Gastroesophageal sphincter (tissue), 4 donors: ENCODE results near the gene UNG. TPM values are rescaled to one million over a fixed set of nuclear protein-coding genes. Genes with fewer than 3 reads are reported as not detected.

Experiments
- ATAC-seq: fragments of 150-250 bp; one replicate; pipeline ENCODE4 v1.9.1; 2016; ENCODE audit warnings: mild to moderate bottlenecking, moderate library complexity
- H3K27ac ChIP-seq, 4 donors: fragments of 200-600 bp; sonication (generic) in 3 of 4; 1 replicate in 3 of 4; 2 replicates in 1 of 4; pipeline ENCODE4 v1.5.1; 2016 to 2019
- H3K27me3 ChIP-seq: fragments of 200-600 bp; sonication (generic); one replicate; pipeline ENCODE4 v1.5.1; 2019
- H3K36me3 ChIP-seq, 2 donors: fragments of 200-600 bp; sonication (generic); one replicate each; pipeline ENCODE4 v1.5.1; 2019; ENCODE audit warnings: control low read depth in 1 of 2
- H3K4me1 ChIP-seq, 3 donors: fragments of 200-600 bp; sonication (generic); 1 replicate in 2 of 3; 2 replicates in 1 of 3; pipeline ENCODE4 v1.5.1; 2016 to 2019; ENCODE audit warnings: control low read depth in 2 of 3
- H3K4me3 ChIP-seq, 2 donors: fragments of 200-600 bp; sonication (generic); one replicate each; pipeline ENCODE4 v1.5.1; 2019; ENCODE audit warnings: mild to moderate bottlenecking in 1 of 2, moderate library complexity in 1 of 2
- H3K9me3 ChIP-seq, 3 donors: fragments of 200-600 bp; sonication (generic); one replicate each; pipeline ENCODE4 v1.5.1; 2017 to 2019; ENCODE audit warnings: control low read depth in 2 of 3
- CTCF ChIP-seq, 4 experiments: fragments of 200-600 bp in 2 of 4; fragments of 450-650 bp in 2 of 4; sonication (generic) in 1 of 4; IDR thresholded peaks; one replicate each; pipeline ENCODE4 v1.5.1; 2017 to 2019; ENCODE audit warnings: antibody characterized with exemption in 4 of 4, mild to moderate bottlenecking in 2 of 4, moderate library complexity in 2 of 4
- EP300 ChIP-seq: sonication (generic); formaldehyde crosslinking; IDR thresholded peaks from one replicate; pipeline ENCODE4 v1.6.1; 2017; ENCODE audit warnings: antibody characterized with exemption, mild to moderate bottlenecking
- POLR2A ChIP-seq, 2 donors: fragments of 450-650 bp; IDR thresholded peaks; one replicate each; pipeline ENCODE4 v1.6.1; 2017; ENCODE audit warnings: antibody characterized with exemption in 2 of 2, mild to moderate bottlenecking in 2 of 2, moderate library complexity in 1 of 2
- POLR2AphosphoS5 ChIP-seq: sonication (generic); formaldehyde crosslinking; IDR thresholded peaks from one replicate; pipeline ENCODE4 v1.6.1; 2017; ENCODE audit warnings: antibody characterized with exemption
- WGBS, 2 donors: methylation state at CpG; one replicate each; pipeline ENCODE4 v1.1.5; 2018; ENCODE audit warnings: low coverage in 1 of 2; 5-methylcytosine and 5-hydroxymethylcytosine counted together
- total RNA-seq, 4 donors: library from RNA; depleted of rRNA; stranded (reverse); fragments of >200 nt; gene quantifications; one replicate each; pipeline ENCODE4 v1.1.0, GENCODE V29; 2016

The UNG gene
- total RNA-seq, 4 donors from 2014 or later = 12.1 to 18.2 (median 17.3) TPM

GRCh38 chr12:109089683-109090082 is 7.7 kb upstream of the UNG start:
- no peak for ATAC-seq
- peaks cover 0 to 35% (median 9%) of the 10 kb centered on the region in 3 donors for H3K4me1 ChIP-seq
- no peaks in the 10 kb centered on the region for H3K9me3 ChIP-seq
- no peak overlapping the region for H3K4me3 ChIP-seq
- no peak overlapping the region for H3K27ac ChIP-seq
- TF ChIP-seq POLR2AphosphoS5 = no peak
- TF ChIP-seq CTCF (IDR thresholded peaks at IDR 0.05) = no peak
- no peak for TF ChIP-seq EP300
- no peak for TF ChIP-seq POLR2A (IDR thresholded peaks at IDR 0.05)
- whole genome bisulfite sequencing, 2 donors = 60 to 74% methylated on average over 1 to 6 of the region's 7 CpGs
- no peaks in the 10 kb centered on the region for H3K27me3 ChIP-seq
- peaks cover 0 to 70% of the 10 kb centered on the region in 2 donors for H3K36me3 ChIP-seq

- TF ChIP-seq EP300 (no peak), POLR2A (IDR thresholded peaks at IDR 0.05) (no peak), CTCF (IDR thresholded peaks at IDR 0.05) (no peak), POLR2AphosphoS5 (no peak)
- H3K4me1 ChIP-seq = peaks cover 0 to 41% (median 15%) of the 10 kb centered on the region in 3 donors
- H3K4me3 ChIP-seq = peak overlapping the region; percentile 58 to 60
- no peak for ATAC-seq
- 52 to 53% methylated on average over 5 to 6 of the region's 6 CpGs for WGBS, 2 donors
- peaks cover 0 to 42% of the 10 kb centered on the region in 2 donors for H3K36me3 ChIP-seq
- H3K9me3 ChIP-seq = no peaks in the 10 kb centered on the region
- H3K27ac ChIP-seq = peak overlapping the region; percentile 62 to 81 (median 74)
- no peaks in the 10 kb centered on the region for H3K27me3 ChIP-seq
These were observed 4.8 kb upstream of the UNG start for GRCh38 chr12:109092497-109093021.

GRCh38 chr12:109093022-109093918 is 4.1 kb upstream of the UNG start, which contains the start of gene ALKBH2:
TSS of gene ALKBH2 (minus strand) at chr12:109093472. CDS start at chr12:109092786, 686 bp downstream.
- 0 to 7% methylated on average over 1 to 17 of the region's 45 CpGs for WGBS, 2 donors
- Histone ChIP-seq H3K27ac (peak within 1 kb of the TSS; percentile 62 to 81 (median 74)), H3K9me3 (no peaks in the 10 kb centered on the region), H3K4me3 (peak within 1 kb of the TSS; percentile 58 to 60), H3K36me3 (peaks cover 0 to 35% of the 10 kb centered on the region in 2 donors), H3K4me1 (peaks cover 0 to 44% (median 16%) of the 10 kb centered on the region in 3 donors), H3K27me3 (no peaks in the 10 kb centered on the region)
- ATAC-seq = peak; percentile 80
- TF ChIP-seq POLR2AphosphoS5 = peak; percentile 86
- peak; percentile 94 to 99 (median 98) for TF ChIP-seq CTCF (IDR thresholded peaks at IDR 0.05)
- peak; percentile 27 to 41 for TF ChIP-seq POLR2A (IDR thresholded peaks at IDR 0.05)
- TF ChIP-seq EP300 = no peak

- Histone ChIP-seq H3K9me3 (no peaks in the 10 kb centered on the region), H3K4me3 (no peak overlapping the region), H3K27ac (no peak overlapping the region), H3K36me3 (peaks cover 0 to 10% of the 10 kb centered on the region in 2 donors), H3K27me3 (no peaks in the 10 kb centered on the region), H3K4me1 (peaks cover 2 to 62% (median 19%) of the 10 kb centered on the region in 3 donors)
- WGBS, 2 donors = 40% methylated on average over 1 of the region's 11 CpGs; no CpG with 5 or more reads in 1 of the 2 donors
- TF ChIP-seq EP300 (no peak), CTCF (IDR thresholded peaks at IDR 0.05) (no peak), POLR2AphosphoS5 (no peak), POLR2A (IDR thresholded peaks at IDR 0.05) (no peak)
- ATAC-seq = no peak
These were observed 310 bp upstream of the UNG start for GRCh38 chr12:109097140-109097434.
